DMS 273 (cell line): ENCODE measurements around the gene RYR2.
"Not testable (repeated sequence)": the region's sequence is repeated elsewhere in the genome, so short reads cannot be mapped to it uniquely, and the experiment has no call there.

Experiments
- DNase-seq: peaks from one replicate; lab custom pipeline; 2025; ENCODE audit not compliant: unreplicated experiment; lab: John Stamatoyannopoulos, UW

Gene RYR2

DNA sequence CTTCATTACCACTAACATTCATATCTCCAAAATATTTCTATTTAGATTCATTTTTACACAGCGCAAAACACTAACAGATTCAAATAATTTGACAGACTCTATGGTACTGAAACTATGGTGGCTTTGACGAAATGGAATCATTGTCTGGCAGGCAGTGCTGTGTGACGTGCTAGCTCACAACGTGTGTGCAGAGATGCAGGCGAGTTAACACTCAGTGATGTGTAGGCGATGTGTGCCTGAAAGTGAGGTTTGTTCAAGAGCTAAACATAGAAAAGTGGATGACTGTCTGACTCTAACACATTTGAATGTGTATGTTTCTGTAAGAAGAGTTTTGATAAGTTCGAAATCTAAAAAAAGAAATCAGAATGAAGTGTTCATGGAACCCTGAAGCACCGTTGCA is 97.7 kb downstream of the RYR2 start:
- DNase-seq = no peak

DNA sequence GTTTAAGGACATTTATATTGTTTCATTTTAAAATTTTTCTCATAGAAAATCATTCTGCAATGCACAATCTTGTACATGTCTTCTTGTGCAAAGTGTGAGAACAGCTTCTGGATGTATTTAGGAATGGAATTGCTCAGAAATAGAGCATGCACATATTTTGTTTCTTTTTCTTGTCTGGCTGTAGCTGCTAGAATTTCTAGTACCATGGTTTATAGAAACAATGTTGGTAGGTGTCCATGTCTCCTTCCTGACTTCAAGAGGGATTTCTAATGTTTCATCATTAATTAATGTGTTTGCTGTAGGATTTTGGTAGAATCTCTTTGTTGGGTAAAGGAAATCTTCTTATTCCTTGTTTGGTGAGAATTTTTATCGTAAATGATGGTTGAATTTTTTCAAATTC is 99.0 kb downstream of the RYR2 start:
- no peak for DNase-seq

DNA sequence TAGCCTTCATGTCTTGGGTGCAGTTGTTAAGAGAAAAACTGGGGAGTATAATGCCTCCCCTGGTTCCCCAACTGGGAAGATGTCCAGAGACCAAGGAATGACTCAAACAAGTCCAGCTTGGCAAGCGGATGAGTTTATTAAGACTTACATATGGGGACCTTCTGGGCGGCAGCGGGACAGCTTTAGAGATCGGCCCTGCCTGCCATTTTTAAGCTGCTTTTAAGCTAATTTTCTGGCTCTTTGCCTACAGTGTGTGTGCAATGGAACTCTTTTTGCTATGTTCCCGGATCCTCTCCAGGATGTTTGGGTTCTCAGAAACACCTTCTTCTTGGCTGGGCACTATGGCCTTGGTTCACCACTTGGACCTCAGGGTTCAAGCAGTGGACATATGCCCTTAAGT is 99.5 kb downstream of the RYR2 start:
- peak; percentile 84 for DNase-seq

DNA sequence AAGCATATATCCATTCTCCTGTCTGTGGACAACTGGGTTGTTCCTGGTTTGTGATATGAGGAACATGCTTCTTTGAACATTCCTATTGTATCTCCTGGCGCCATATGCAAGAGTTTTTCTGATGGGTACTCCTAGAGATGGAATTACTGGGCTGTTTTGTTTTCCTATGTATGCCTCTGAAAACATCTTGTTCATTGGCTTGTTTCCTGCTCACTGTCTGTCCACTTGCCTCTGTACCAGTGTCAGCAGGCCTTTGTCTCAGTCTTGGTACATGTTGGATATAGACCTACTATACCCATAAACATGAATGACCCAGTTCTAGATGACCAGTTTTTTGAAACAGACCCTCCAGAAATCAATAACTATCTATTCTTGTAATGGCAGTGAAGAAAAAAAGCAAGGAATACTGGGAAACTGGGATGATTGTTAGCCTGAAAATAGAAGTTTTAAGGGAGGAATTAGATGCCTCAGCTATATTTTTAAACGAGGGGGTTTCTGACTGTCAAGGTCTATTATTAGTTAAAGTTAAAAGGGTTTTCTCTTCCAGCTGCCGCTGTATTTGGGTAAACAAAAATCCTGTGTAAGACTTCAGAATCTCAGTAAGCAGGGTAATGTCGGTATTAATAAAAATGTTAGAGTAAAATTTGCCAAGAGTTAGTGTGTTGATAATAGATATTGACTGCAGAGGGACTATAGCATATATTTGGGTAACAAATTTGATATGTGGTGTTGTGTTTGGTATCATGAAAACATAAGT is 103.6 kb downstream of the RYR2 start:
- peak; percentile 25 for DNase-seq

DNA sequence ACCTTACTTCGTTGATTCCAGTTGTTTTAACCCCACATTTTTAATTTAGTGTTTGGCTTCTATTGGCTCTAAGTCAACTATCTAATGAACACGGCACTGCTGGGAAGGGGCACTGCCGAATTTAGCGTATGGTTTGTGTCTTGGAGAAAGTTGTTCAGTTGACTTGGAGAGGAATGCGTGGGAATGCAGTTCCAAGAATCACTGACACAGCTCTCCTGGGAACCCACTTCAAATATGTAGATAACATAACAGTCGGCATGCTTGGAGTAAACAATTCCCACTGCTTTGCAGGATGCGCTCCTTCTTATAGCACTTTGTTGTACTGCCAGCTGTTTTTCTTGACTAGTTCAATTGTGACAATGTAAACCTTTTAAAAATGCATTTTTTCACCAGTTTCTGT is 104.3 kb downstream of the RYR2 start:
- peak; percentile 51 for DNase-seq

DNA sequence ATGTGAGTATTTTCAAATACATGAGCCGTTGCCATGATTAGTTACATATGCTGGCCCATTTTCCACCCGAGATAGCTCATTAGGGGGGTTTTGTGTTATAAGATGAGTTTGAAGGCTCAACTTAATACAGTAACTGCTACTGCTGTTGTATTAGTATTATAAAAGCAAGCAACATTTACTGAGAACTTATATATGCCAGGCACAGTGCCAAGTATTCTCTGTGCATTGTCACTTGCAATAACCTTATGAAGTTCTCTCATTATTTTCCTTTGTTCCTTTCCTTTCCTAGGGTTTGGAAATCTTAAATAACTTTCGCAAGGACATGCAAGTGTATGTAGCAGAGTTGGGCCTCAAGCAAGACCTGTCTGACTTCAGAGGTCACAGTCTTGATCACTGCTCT is 107.9 kb downstream of the RYR2 start:
- peak; percentile 66 for DNase-seq

DNA sequence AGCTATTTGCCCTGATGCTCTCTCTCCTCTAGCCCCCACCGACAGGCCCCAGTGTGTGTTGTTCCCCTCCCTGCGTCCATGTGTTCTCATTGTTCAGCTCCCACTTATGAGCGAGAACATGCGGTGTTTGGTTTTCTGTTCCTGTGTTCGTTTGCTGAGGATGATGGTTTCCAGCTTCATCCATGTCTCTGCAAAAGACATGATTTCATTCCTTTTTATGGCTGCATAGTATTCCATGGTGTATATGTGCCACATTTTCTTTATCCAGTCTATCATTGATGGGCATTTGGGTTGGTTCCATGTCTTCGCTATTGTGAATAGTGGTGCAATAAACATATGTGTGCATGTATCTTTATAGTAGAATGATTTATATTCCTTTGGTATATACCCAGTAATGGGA is 110.0 kb downstream of the RYR2 start:
- DNase-seq = not testable (repeated sequence)

DNA sequence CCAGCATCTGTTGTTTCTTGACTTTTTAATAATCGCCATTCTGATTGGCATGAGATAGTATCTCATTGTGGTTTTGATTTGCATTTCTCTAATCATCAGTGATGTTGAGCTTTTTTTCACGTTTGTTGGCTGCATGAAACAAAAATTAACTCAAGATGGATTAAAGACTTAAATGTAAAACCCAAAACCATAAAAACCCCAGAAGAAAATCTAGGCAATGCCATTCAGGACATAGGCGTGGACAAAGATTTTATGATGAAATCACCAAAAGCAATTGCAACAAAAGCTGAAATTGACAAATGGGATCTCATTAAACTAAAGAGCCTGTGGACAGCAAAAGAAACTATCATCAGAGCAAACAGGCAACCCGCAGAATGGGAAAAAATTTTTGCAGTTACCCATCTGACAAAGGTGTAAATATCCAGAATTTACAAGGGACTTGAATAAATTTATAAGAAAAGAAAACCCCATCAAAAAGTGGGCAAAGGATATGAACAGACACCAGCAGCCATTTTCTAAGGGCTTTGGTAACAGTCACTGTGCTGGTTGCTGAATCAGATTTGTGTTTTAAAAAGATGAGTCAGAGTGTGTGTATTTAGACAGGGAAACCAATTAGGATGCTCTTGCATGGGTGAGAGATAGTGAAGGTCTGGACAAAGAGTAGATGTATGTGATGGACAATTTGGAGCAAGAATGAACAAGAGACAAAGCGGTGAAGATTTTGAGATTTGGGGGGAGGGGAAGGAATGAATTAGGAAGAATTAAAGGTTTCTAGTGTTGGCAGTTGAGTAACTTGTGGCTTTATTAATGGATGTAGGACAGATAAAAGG is 110.7 kb downstream of the RYR2 start:
- peak; percentile 49 for DNase-seq

DNA sequence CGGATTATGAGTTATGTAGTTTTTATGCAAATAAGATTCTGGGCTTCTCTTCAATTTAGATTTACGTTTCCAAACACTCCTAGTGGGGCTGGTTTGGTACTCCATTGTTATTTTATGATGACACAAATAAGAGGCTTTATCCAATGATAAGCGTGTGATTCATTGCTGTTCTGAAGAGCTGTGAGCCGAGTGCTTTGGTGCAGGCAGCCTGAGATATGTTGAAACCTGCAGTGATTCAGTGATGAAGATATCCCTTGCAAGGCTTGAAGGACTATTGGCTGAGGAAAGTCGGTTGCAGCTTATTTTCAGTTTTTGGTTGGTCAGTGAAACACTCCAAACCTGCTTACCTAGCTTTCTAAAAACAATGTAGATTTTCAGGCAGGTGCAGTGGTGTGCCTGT is 112.2 kb downstream of the RYR2 start:
- DNase-seq = peak; percentile 33

DNA sequence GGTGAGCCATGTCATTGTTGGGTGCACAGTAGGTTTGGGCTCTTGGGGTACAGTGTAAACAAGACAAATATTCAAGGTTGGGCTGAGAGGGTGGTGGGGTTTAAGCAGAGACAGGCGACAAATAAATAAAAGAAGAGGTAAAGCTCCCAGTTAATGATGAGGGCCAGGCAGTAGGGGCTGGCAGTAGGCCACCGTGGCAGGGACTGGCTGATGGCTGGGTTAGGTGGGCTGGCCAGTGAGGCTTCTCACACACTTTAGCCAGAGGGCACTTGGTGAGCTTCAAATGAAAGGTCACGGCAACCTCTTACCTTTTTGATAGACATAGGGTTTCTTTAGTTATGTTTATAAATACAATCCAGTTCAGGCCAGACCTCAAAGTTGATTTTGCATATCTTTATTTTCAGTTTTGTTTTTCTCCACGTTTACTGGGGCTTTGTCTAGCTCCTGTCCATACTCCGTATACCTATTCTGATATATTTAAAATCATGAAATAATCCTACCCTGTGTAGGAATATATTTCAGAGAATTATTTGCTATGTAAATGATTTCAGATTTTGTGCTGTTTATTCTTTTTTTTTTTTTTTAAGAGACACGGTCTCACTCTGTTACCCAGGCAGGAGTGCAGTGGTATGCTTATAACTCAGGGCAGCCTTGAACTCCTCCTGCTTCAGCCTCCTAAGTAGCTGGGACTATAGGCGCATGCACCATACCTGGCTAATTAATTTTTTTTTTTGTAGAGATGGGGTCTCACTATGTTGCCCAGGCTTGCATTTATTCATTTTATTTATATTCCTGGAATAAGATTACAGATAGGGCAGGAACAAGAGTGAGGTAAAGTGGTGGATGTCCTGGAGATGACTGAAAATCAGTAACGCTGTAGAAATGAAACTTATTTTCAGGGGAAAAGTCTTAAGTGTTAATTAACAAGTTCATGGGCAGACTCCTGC is 122.7 kb downstream of the RYR2 start:
- DNase-seq = no peak

DNA sequence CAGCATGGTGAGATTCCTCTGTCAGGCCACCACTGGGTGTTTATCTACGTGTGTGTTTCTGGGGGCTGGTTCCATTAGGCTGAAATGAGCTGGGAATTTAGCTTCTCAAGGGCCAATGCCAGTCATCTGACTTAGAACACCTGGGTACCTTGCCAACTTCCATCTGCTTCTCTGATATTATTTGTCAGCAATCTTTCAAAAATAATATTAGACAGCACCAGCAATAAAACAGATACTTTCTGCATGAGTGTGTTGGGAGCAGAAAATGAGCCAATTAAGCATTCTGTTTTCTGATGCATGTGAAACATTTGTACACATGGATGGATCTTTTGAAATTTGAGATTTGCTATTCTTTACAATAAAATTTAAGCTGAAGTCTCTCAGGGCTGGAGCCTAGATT is 124.1 kb downstream of the RYR2 start:
- peak; percentile 47 for DNase-seq

DNA sequence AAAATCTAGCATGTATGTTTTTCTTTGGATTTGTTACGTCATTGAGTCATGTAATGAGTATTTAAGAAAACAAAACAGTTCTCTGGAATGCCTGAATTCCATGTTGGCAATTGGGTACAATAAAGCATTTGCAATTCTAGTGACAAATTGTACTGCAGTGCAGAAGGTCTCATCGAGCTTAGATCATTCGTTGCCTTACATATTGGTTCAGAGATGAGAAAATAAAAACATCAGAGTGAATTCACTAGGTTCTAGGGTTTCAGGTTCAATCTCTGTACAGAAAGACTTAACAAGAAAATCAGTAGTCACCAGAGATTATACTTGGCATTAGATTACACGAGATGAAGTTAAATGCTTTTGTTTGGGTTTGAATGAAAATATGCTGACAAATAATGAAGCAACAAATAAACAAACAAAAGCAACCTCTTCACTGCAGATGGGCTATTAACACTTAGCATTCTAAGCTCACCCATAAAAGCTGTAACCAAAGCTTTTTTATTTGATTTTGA is 124.7 kb downstream of the RYR2 start:
- DNase-seq = peak; percentile 33

DNA sequence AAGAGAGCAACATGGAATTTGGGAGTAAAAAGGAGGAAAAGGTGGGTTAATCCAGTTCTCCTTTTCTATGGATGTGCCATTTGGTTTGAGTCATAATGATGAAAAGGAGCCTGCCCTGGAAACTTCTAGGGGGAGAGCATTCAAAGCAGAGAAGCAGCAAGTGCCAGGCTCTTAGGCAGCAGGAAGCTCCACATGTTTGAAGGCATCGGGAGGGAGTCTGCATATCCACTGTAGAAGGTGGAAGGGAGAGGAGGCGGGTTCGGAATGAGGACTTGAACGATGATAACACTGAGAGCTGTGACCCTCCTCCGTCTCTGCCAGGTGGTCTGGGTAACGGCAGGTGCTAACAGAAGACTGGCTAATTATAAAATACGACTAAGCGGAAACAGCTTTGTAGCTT is 128.2 kb downstream of the RYR2 start:
- DNase-seq = peak; percentile 38

DNA sequence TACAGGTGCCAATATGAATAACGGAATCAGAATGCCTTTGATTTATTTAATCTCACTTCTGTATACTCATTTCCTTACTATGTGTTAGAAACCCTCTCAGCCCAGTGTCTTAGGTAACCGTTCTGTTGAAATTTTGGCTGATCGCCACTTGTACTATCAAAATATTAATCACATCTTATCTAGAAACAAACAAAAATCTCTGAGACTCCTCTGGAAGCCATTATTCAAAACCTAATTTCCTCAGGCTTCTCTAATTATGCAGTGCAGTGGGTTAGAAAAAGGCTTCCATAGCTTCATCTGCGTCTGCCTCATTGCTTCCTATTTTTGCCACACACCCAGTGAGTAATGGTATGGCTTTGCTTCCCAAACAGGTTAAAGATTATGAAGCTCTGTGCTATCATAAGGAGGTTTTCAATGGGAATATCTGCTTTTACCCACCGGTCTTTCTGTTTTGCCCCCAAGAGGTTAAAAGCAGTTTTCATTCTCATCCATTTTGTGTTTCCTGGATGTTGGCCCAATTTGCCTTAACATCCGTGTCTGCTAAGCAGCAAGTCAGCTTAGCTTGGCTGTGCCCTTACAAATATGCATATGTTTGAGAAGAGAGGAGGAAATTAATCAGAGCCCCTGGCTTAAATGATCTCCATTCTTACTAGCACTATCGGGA is 129.6 kb downstream of the RYR2 start:
- DNase-seq = peak; percentile 77

DNA sequence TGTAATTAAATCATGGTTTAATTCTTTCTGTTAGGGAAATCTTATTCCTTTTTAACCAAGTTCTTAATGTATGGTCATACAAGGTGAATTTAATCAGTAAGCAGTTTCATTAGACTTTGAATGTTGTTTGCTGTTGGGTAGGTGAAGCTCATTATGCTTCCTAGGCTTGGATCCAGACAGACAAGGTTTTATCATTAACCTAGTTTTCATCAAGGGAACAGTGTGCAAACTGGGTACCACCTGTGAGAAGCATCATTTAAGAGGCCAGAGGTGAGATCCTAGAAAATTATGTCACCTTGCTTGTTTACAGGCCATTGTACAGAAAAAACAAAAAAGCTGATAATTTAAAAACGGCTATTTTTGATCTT is 130.1 kb downstream of the RYR2 start:
- DNase-seq = peak; percentile 41

DNA sequence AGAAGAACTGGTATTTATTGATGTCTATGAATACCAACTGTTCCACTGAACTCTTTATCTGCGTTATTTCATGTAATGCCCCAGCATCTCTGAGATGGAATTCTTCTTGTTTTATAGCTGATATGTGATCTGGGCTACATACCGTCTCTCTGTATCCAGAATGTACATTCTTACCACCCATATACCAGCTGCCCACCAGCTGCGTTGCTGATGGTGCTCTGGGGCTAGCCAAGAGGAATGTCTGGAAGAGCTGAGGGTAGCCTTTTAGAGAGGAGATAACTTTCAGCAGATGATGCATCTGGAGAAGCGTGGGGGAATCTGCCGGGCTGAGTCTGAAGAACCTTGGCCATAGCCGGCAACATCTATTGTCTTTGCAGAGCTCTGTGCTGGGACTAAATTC is 137.5 kb downstream of the RYR2 start:
- DNase-seq = no peak

DNA sequence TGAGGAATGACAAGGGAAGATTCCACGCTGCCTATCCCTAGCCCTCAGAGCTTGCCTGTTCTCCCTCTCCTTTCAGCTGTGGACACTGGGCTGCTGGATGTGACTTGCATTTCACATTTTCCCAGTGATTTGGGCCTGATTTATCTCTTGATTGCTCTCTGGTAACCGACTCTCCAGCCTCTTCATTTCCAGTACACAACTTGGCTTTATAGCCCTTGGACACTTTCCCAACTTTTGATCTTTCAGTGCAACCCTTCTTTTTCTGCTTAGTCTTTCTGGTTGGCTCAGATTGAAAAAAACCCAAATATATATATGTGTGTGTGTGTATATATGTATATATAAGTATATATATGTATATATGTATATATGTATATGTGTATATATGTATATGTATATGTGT is 138.3 kb downstream of the RYR2 start:
- DNase-seq = peak; percentile 15

DNA sequence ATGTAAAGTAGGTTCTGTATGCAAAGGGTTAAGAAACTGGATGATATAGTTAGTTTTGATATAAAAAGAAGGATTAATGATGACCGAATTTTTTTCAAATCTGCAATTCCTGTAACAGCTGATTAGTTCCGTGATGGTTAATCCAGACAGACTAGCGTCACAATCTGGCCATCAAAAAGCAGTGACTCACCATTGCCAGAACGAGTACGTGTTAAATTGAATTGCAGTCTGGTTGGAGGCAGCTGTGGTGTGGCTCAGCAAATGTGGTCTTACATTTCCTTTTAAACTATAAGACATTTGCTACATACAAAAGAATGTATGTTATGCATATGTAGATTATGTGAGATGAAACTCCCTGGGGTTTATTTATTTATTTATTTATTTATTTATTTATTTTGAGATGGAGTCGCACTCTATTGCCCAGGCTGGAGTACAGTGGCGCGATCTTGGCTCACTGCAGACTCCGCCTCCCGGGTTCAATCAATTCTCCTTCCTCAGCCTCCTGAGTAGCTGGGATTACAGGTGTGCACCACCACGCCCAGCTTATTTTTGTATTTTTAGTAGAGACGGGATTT is 139.8 kb downstream of the RYR2 start:
- peak; percentile 49 for DNase-seq

DNA sequence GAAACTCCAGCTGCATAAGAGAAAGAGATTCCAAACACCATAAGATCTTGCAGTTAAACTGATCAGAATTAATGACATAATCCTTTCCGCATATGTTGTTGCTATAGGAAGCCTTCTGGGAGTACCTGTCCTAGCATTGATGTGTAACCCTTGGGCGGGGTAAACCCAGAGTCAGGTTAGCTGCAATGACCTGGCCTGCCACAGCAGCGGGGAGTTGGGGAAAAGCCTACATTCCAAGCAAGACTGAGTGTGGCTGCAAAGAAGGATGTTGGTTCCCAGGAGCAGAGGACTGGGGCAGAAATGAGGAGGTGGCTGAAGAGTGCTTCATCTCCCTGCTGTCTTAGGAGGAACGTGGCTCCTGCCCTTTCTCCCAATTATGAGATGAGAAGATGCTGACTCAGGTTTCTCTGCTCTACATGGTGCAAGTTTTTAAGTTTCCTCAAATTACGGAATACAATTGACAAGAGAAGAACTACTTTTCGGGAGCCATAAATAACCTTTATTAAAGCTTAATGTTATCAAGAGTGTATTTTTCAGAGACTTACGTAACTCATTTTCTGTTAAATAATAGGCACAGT is 142.1 kb downstream of the RYR2 start:
- no peak for DNase-seq

DNA sequence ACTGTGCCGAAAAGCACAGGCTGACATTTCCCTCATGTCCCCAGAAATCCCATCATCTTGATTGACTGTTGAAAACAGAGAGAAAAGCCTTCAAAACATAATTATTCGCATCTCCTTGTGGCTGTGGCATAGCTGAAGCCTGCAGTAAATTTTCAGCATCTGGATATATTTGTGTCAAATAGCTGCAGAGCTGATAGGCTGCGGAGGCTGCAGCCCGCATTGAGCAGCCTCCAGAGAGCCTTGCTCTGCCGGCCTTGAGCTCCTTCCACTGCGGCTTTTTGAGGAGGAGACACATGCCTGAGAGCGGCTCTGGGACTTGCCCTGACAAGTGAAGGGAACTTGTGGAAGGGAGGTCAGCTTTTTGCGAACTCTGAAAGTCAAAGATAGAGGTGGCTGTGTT is 144.7 kb downstream of the RYR2 start:
- peak; percentile 58 for DNase-seq
